ENCODE measurements around the gene OTOF.

GRCh38 chr2:26472821-26473655, 4.9 kb downstream of the OTOF start:
- TF ChIP-seq POLR2A (IDR thresholded peaks at IDR 0.05) = no peak
- no peak for TF ChIP-seq CTCF (IDR thresholded peaks at IDR 0.05)

Data from stomach (tissue), 4 donors.